ENCODE data around the gene GLI1.
"Not testable (repeated sequence)": the region's sequence is repeated elsewhere in the genome, so short reads cannot be mapped to it uniquely, and the experiment has no call there.

The GLI1 gene

DNA sequence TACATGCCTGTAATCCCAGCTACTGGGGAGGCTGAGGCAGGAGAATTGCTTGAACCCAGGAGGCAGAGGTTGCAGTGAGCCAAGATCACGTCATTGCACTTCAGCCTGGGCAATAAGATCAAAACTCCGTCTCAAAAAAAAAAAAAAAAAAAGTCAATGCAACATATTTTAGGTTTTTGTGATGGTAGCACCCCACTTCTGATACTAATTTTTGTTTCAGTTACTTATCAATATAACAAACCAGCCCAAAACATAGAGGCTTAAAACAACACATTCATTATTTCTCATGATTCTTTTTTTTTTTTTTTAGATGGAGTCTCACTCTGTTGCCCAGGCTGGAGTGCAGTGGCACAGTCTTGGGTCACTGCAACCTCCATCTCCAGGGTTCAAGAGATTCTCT is 18.2 kb upstream of the GLI1 start:
- H3K27ac ChIP-seq (ENCODE audit: low read depth in 2 of 2, low read length in 2 of 2); H3K27me3 ChIP-seq (ENCODE audit: control insufficient read depth in 2 of 2, insufficient read depth in 2 of 2, low read length in 2 of 2); H3K9me3 ChIP-seq (ENCODE audit: control insufficient read depth in 2 of 2, low read length in 2 of 2); H3K4me1 ChIP-seq (ENCODE audit: control insufficient read depth in 2 of 2, insufficient read depth in 2 of 2, low read length in 2 of 2); H3K36me3 ChIP-seq (ENCODE audit: control insufficient read depth in 2 of 2, insufficient read depth in 2 of 2, low read length in 2 of 2); H3K4me3 ChIP-seq (ENCODE audit: low read length in 2 of 2); H3K9ac ChIP-seq (ENCODE audit: low read depth in 1 of 2, low read length in 2 of 2): not testable (repeated sequence)

DNA sequence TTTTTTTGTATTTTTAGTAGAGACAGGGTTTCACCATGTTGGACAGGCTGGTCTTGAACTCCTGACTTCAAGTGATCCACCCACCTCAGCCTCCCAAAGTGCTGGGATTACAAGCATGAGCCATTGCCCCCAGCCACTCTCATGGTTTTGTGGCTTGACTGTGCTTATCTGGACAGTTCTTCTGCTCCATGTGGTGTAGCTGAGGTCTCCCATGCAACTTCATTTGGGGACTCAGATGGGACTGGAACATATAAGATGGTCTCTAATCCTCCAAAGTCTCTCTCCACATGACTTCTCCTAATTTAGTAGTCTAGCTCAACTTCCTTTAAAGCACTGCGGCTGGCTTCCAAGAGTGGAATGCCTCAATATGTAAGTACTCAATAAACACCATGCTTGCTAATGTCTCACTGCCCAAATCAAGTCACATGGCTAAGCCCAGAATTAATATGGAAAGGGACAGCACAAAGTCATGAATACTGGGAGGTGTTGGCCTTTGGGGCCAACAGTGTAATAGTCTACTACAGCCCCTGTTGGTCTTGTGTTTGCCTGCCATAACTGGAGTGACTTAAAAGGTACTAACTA is 17.6 kb upstream of the GLI1 start:
- Histone ChIP-seq H3K27ac (ENCODE audit: low read depth in 2 of 2, low read length in 2 of 2) (no peak overlapping the region), H3K9me3 (ENCODE audit: control insufficient read depth in 2 of 2, low read length in 2 of 2) (no peaks in the 10 kb centered on the region), H3K4me1 (ENCODE audit: control insufficient read depth in 2 of 2, insufficient read depth in 2 of 2, low read length in 2 of 2) (no peaks in the 10 kb centered on the region), H3K27me3 (ENCODE audit: control insufficient read depth in 2 of 2, insufficient read depth in 2 of 2, low read length in 2 of 2) (no peaks in the 10 kb centered on the region), H3K4me3 (ENCODE audit: low read length in 2 of 2) (no peak overlapping the region), H3K36me3 (ENCODE audit: control insufficient read depth in 2 of 2, insufficient read depth in 2 of 2, low read length in 2 of 2) (no peaks in the 10 kb centered on the region), H3K9ac (ENCODE audit: low read depth in 1 of 2, low read length in 2 of 2) (no peak overlapping the region)

- H3K9ac ChIP-seq (ENCODE audit: low read depth in 1 of 2, low read length in 2 of 2); H3K4me3 ChIP-seq (ENCODE audit: low read length in 2 of 2); H3K4me1 ChIP-seq (ENCODE audit: control insufficient read depth in 2 of 2, insufficient read depth in 2 of 2, low read length in 2 of 2); H3K9me3 ChIP-seq (ENCODE audit: control insufficient read depth in 2 of 2, low read length in 2 of 2); H3K36me3 ChIP-seq (ENCODE audit: control insufficient read depth in 2 of 2, insufficient read depth in 2 of 2, low read length in 2 of 2); H3K27me3 ChIP-seq (ENCODE audit: control insufficient read depth in 2 of 2, insufficient read depth in 2 of 2, low read length in 2 of 2); H3K27ac ChIP-seq (ENCODE audit: low read depth in 2 of 2, low read length in 2 of 2): not testable (repeated sequence)
Observed at GRCh38 chr12:57444337-57444736, 15.2 kb upstream of the GLI1 start.

DNA sequence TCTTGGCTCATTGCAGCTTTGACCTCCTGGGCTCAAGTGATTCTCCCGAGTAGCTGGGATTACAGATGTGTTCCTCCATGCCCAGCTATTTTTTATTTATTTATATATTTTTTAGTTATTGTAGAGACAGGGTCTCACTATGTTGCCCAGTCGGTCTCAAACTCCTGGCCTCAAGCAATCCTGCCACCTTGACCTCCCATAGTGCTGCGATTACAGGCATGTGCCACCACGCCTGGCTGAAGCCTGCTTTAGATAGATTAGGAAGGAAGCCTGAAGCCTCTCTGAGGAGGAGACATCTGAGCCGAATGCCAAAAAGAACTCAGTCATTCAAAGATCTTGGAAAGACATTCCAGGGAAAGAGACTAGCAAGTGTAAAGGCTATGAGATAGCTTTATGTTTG is 14.8 kb upstream of the GLI1 start:
- Histone ChIP-seq H3K36me3 (ENCODE audit: control insufficient read depth in 2 of 2, insufficient read depth in 2 of 2, low read length in 2 of 2) (no peaks in the 10 kb centered on the region), H3K27ac (ENCODE audit: low read depth in 2 of 2, low read length in 2 of 2) (no peak overlapping the region), H3K27me3 (ENCODE audit: control insufficient read depth in 2 of 2, insufficient read depth in 2 of 2, low read length in 2 of 2) (no peaks in the 10 kb centered on the region), H3K4me1 (ENCODE audit: control insufficient read depth in 2 of 2, insufficient read depth in 2 of 2, low read length in 2 of 2) (no peaks in the 10 kb centered on the region), H3K9me3 (ENCODE audit: control insufficient read depth in 2 of 2, low read length in 2 of 2) (no peaks in the 10 kb centered on the region), H3K9ac (ENCODE audit: low read depth in 1 of 2, low read length in 2 of 2) (no peak overlapping the region), H3K4me3 (ENCODE audit: low read length in 2 of 2) (no peak overlapping the region)

DNA sequence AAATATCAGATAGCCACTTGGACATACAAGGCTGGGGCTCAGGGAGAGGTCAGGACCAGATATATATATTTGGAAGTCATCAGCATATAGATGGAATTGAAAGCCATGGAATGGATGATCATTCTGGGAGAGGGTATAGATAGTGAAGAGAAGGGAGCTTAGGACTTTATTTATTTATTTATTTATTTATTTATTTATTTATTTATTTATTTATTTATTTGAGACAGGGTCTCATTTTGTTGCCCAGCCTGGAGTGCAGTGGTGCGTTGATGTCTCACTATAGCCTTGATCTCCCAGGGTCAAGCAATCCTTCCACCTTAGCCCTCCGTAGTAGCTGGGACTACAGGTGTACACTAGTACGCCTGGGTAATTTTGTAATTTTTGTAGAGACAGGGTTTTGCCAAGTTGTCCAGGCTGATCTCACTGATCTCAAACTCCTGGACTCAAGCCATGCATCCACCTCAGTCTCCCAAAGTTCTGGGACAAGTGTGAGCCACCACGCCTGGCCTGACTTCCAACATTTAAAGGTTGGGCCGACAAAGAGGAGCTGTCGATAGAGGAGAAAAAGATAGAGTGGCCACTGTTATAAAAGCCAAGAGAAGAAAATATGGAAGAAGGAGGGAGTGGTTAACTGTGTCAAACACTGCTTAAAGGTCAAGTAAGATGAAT is 13.2 kb upstream of the GLI1 start:
- Histone ChIP-seq H3K27me3 (ENCODE audit: control insufficient read depth in 2 of 2, insufficient read depth in 2 of 2, low read length in 2 of 2) (no peaks in the 10 kb centered on the region), H3K9me3 (ENCODE audit: control insufficient read depth in 2 of 2, low read length in 2 of 2) (no peaks in the 10 kb centered on the region), H3K27ac (ENCODE audit: low read depth in 2 of 2, low read length in 2 of 2) (no peak overlapping the region), H3K4me3 (ENCODE audit: low read length in 2 of 2) (no peak overlapping the region), H3K9ac (ENCODE audit: low read depth in 1 of 2, low read length in 2 of 2) (no peak overlapping the region), H3K36me3 (ENCODE audit: control insufficient read depth in 2 of 2, insufficient read depth in 2 of 2, low read length in 2 of 2) (no peaks in the 10 kb centered on the region), H3K4me1 (ENCODE audit: control insufficient read depth in 2 of 2, insufficient read depth in 2 of 2, low read length in 2 of 2) (no peaks in the 10 kb centered on the region)

DNA sequence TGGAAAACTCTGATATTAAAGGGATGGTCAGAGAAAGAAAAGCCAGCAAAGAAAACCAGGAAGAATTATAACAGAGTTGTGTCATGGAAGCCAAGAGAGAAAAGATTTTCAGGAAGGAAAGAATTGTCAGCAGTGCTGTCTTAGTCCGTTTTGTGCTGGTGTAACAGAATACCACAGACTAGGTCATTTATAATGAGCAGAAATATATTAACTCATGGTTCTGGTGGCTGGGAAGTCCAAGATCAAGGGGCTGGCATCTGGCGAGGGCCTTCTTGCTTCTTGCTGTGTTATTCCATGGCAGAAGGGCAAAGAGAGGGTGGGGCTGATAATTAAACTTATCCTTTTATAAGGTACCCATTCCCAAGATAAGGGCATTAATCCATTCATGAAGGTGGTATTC is 10.9 kb upstream of the GLI1 start:
- H3K4me3 ChIP-seq (ENCODE audit: low read length in 2 of 2): no peak overlapping the region
- H3K27ac ChIP-seq (ENCODE audit: low read depth in 2 of 2, low read length in 2 of 2): no peak overlapping the region
- no peaks in the 10 kb centered on the region for H3K27me3 ChIP-seq (ENCODE audit: control insufficient read depth in 2 of 2, insufficient read depth in 2 of 2, low read length in 2 of 2)
- peaks cover 0 to 2% of the 10 kb centered on the region in 2 donors for H3K4me1 ChIP-seq (ENCODE audit: control insufficient read depth in 2 of 2, insufficient read depth in 2 of 2, low read length in 2 of 2)
- no peak overlapping the region for H3K9ac ChIP-seq (ENCODE audit: low read depth in 1 of 2, low read length in 2 of 2)
- no peaks in the 10 kb centered on the region for H3K9me3 ChIP-seq (ENCODE audit: control insufficient read depth in 2 of 2, low read length in 2 of 2)
- H3K36me3 ChIP-seq (ENCODE audit: control insufficient read depth in 2 of 2, insufficient read depth in 2 of 2, low read length in 2 of 2): no peaks in the 10 kb centered on the region

DNA sequence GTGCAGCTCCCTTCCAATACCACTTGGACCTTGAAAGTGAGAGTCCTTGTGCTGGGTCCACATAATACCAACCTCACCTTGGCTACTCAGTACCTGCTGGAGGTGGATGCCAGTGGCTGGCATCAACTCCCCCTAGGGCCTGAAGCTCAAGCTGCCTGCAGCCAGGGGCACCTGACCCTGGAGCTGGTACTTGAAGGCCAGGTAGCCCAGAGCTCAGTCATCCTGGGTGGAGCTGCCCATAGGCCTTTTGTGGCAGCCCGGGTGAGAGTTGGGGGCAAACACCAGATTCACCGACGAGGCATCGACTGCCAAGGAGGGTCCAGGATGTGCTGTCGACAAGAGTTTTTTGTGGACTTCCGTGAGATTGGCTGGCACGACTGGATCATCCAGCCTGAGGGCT is 10.2 kb upstream of the GLI1 start:
- Histone ChIP-seq H3K4me1 (ENCODE audit: control insufficient read depth in 2 of 2, insufficient read depth in 2 of 2, low read length in 2 of 2) (peaks cover 0 to 2% of the 10 kb centered on the region in 2 donors), H3K9me3 (ENCODE audit: control insufficient read depth in 2 of 2, low read length in 2 of 2) (no peaks in the 10 kb centered on the region), H3K9ac (ENCODE audit: low read depth in 1 of 2, low read length in 2 of 2) (no peak overlapping the region), H3K27me3 (ENCODE audit: control insufficient read depth in 2 of 2, insufficient read depth in 2 of 2, low read length in 2 of 2) (no peaks in the 10 kb centered on the region), H3K27ac (ENCODE audit: low read depth in 2 of 2, low read length in 2 of 2) (no peak overlapping the region), H3K4me3 (ENCODE audit: low read length in 2 of 2) (no peak overlapping the region), H3K36me3 (ENCODE audit: control insufficient read depth in 2 of 2, insufficient read depth in 2 of 2, low read length in 2 of 2) (no peaks in the 10 kb centered on the region)

GRCh38 chr12:57450057-57450456 is 9.5 kb upstream of the GLI1 start:
- Histone ChIP-seq H3K36me3 (ENCODE audit: control insufficient read depth in 2 of 2, insufficient read depth in 2 of 2, low read length in 2 of 2) (no peaks in the 10 kb centered on the region), H3K27me3 (ENCODE audit: control insufficient read depth in 2 of 2, insufficient read depth in 2 of 2, low read length in 2 of 2) (no peaks in the 10 kb centered on the region), H3K27ac (ENCODE audit: low read depth in 2 of 2, low read length in 2 of 2) (no peak overlapping the region), H3K9me3 (ENCODE audit: control insufficient read depth in 2 of 2, low read length in 2 of 2) (no peaks in the 10 kb centered on the region), H3K4me3 (ENCODE audit: low read length in 2 of 2) (no peak overlapping the region), H3K4me1 (ENCODE audit: control insufficient read depth in 2 of 2, insufficient read depth in 2 of 2, low read length in 2 of 2) (peaks cover 0 to 2% of the 10 kb centered on the region in 2 donors), H3K9ac (ENCODE audit: low read depth in 1 of 2, low read length in 2 of 2) (no peak overlapping the region)

DNA sequence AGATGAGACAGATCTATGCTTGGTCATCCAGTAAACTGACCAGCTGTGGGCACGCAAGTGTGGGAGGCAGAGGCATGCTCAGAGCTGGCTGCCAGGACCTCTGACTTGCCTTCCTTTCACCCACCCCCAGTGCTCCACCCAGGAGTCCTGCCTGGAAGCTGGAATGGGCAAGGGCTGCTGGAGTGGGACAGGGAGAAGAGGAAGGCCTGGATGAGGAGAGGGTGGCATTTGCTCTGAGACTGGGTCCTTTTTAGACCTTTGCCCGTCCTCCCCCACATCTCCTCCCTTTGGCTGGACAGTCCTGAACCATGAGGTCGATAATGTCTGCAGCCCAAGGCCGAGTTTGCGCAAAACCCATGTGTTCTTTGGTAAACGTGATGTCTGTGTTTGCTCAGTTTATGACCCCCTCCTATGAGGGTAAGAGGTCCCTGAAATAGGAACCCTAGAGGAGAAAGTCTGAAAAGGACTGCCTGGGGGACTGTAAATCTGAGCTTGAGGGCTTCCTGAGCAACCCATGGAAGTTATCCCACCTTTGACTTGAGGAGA is 8.3 kb upstream of the GLI1 start:
- no peak overlapping the region for H3K27ac ChIP-seq (ENCODE audit: low read depth in 2 of 2, low read length in 2 of 2)
- no peaks in the 10 kb centered on the region for H3K36me3 ChIP-seq (ENCODE audit: control insufficient read depth in 2 of 2, insufficient read depth in 2 of 2, low read length in 2 of 2)
- no peak overlapping the region for H3K9ac ChIP-seq (ENCODE audit: low read depth in 1 of 2, low read length in 2 of 2)
- H3K9me3 ChIP-seq (ENCODE audit: control insufficient read depth in 2 of 2, low read length in 2 of 2): no peaks in the 10 kb centered on the region
- peaks cover 7 to 10% of the 10 kb centered on the region in 2 donors for H3K4me1 ChIP-seq (ENCODE audit: control insufficient read depth in 2 of 2, insufficient read depth in 2 of 2, low read length in 2 of 2)
- H3K4me3 ChIP-seq (ENCODE audit: low read length in 2 of 2): no peak overlapping the region
- peaks cover 0 to 4% of the 10 kb centered on the region in 2 donors for H3K27me3 ChIP-seq (ENCODE audit: control insufficient read depth in 2 of 2, insufficient read depth in 2 of 2, low read length in 2 of 2)

- no peaks in the 10 kb centered on the region for H3K36me3 ChIP-seq (ENCODE audit: control insufficient read depth in 2 of 2, insufficient read depth in 2 of 2, low read length in 2 of 2)
- no peak overlapping the region for H3K9ac ChIP-seq (ENCODE audit: low read depth in 1 of 2, low read length in 2 of 2)
- H3K4me1 ChIP-seq (ENCODE audit: control insufficient read depth in 2 of 2, insufficient read depth in 2 of 2, low read length in 2 of 2): peaks cover 7 to 10% of the 10 kb centered on the region in 2 donors
- H3K27ac ChIP-seq (ENCODE audit: low read depth in 2 of 2, low read length in 2 of 2): no peak overlapping the region
- H3K27me3 ChIP-seq (ENCODE audit: control insufficient read depth in 2 of 2, insufficient read depth in 2 of 2, low read length in 2 of 2): peaks cover 0 to 4% of the 10 kb centered on the region in 2 donors
- no peaks in the 10 kb centered on the region for H3K9me3 ChIP-seq (ENCODE audit: control insufficient read depth in 2 of 2, low read length in 2 of 2)
- no peak overlapping the region for H3K4me3 ChIP-seq (ENCODE audit: low read length in 2 of 2)
Observed at GRCh38 chr12:57452181-57452936, 7.2 kb upstream of the GLI1 start.

Data from mucosa of rectum (tissue), 2 donors.